IPS-NIHi7 (cell line): Measurements from ENCODE around the gene SAPCD2.

Experiments
- DNase-seq: peaks from one replicate; pipeline ENCODE4 v3.0.0; 2012; ENCODE audit warnings: mixed read lengths; ENCODE audit errors: extremely low spot score

Gene SAPCD2

DNA sequence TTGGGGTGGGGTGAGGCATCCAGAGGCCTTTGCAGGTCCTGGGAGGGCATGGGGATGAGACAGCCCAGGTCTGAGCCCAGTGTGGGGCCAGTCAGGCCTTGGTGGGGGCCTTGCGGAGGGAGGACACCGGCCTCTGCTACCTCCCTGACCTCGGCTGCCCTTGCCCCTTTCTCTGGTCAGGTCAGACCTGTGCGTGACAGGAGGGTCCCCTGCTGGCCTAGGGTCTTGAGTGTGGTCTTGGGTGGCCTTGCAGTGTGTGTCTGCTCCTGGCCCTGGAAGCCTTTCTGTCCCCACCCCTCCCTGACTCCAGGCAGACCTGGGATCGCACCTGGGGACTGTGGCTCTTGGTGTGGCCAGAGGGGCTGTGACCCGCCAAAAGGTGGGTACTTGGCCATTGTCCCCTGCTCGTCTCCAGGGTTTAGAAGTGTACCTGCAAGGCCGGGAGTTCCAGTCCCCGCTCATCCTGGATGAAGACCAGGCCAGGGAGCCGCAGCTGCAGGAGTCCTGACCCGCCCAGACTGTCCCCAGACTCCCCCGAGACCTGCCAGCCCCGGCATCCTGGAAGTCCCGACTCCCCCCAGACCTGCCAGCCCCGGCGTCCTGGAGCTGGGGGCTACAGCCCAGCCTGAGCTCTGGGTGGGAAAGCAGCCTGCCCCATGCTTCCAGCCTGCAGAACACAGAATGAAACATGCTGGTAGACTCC lies 12.0 kb upstream of the SAPCD2 start:
- DNase-seq, result no peak

DNA sequence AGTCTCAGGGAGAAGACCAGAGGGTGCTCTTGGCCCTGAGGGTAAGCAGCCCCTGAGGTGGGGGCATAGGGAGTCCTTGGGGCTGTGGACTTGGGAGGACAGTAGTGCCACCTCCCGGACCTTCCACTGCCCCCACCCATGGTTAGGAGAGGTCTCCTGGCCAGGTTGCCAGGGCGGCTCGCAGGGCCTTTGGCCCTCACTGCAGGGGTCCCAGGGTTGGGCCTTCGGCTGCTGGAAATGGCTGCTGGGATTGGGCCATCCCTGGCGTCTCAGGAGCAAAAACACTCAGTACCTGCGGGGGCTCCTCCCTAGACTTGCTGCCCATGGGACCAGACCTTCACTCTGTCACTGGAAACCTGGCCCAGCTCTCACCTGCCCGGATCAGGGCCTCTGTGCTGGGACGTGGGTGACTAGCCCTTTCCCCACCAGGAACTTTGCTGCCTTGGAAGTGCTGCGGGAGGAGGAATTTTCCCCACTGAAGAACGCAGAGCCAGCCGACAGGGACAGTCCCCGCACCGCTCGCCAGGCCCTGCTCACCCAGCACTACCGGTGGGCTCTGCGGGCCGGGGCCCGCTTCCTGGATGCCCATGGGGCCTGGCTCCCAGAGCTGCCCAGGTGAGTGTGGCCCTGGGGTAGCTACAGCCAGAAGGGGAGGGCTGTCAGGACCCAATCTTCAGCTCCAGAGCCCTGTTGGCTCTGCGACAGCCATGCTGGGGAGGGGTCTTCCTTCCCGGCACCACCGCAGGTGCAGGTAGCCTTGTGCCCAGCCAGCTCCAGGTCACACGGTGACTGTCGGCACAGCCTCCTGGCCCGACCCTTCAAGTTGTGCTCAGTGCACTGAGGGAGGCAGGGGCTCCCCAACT lies 10.1 kb upstream of the SAPCD2 start:
- DNase-seq, result no peak

DNA sequence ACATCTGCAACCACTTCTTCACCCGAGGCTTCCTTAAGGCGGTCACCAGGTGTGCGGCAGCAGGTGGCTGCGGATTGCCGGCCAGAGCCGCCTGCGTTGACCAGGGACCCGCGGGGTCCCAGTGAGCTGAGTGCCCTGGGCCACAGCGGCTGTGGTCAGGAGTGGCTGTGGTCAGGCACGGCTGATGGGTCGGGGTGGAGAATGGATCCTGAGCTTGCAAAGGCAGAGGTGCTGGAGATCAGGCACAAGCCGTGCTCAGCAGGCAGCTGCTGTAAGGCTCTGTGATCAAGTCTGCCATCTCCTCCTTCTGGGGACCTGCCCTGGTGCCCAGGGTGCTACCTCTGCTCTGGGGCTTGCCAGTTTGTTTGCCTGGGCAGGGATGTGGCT lies 9.0 kb upstream of the SAPCD2 start:
- no peak for DNase-seq

DNA sequence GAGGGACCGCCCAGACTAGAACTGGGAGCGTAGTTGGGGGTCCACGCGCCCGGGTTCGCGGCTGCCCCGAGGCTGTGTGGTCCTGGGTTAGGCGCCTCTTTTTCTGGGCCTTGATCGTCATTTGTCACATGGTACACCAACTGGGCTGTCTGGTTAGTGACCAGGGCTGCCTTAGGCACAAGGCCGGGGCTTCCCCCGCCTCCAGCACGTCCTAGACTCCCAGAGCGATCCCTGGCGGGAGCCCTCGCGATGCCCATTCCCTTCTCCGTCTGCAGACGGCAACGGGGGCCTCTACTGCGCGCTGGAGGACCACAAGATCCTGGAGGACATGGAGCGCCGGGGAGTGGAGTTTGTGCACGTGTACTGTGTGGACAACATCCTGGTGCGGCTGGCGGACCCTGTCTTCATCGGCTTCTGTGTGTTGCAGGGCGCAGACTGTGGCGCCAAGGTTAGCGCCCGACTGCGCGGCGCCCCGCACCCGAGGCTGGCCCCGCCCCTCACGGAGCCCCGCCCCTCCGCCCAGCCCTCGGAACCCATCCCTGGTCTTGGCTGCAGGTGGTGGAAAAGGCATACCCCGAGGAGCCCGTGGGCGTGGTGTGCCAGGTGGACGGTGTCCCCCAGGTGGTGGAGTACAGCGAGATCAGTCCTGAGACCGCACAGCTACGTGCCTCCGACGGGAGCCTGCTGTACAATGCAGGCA lies 8.5 kb upstream of the SAPCD2 start:
- peak; percentile 64 for DNase-seq

DNA sequence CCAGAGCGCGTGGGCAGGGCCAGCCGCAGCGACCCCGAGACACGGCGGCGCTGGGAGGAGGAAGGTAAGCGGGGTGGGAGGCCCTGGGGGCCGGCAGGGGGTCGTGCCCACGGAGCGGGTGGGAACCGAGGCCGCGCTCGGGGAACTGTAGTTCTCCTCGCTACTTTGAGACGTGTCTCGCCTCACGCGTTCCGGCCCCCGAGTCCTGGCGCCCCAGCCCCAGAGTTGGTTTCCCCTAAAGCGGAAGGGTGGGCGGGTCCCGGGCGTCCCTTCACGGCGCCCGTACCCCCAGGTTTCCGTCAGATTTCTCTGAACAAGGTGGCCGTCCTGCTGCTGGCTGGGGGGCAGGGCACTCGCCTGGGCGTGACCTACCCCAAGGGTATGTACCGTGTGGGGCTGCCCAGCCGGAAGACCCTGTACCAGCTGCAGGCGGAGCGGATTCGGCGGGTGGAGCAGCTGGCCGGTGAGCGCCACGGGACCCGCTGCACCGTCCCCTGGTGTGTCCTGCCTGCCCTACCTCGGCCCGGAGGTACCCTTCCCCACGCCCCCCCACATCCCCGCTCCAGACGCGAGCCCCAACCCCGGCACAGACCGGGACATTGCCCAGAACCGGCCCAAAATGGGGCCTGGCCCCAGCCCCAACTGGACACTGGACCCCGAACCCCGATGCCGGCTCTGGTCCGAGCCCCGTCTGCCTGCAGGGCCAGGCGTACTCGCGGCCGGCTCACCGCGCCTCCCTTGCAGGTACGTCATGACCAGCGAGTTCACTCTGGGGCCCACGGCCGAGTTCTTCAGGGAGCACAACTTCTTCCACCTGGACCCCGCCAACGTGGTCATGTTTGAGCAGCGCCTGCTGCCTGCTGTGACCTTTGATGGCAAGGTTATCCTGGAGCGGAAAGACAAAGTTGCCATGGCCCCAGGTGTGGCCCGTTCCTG lies 7.7 kb upstream of the SAPCD2 start:
- no peak for DNase-seq

DNA sequence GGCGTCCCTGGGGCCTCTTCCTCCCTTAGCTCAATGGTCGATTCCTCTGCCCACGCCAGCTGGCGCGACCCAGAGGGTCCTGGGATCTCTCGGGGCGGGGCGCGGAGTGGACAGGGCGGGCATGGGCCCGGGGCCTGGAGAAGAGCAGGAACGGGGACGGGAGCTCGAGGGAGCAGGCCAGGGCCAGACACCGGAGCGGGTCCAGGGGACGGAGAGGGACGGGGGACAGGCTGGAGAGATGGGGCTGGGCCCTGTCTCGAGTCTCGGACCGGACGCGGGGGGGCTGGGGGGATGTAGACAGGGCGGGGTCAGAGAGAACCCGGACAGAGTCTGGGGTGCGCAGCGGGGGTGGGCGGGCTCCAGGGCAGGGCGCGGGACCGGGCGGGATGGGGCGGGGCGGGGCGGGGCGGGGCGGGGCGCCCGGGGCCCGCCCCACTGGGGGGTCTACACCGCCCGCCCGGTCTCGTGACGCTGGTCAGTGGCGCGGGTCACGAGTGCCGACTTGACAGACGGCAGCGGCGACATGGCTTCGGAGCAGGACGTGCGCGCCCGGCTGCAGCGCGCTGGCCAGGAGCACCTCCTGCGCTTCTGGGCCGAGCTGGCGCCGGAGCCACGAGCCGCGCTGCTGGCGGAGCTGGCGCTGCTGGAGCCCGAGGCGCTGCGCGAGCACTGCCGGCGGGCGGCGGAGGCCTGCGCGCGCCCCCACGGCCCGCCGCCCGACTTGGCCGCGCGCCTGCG lies 6.8 kb upstream of the SAPCD2 start, which contains the start of gene UAP1L1:
Gene UAP1L1, plus strand, starts transcription at position 508 of the 738 bp plus-strand sequence. Its CDS starts 16 bp downstream, at position 524.
- peak; percentile 30 for DNase-seq

DNA sequence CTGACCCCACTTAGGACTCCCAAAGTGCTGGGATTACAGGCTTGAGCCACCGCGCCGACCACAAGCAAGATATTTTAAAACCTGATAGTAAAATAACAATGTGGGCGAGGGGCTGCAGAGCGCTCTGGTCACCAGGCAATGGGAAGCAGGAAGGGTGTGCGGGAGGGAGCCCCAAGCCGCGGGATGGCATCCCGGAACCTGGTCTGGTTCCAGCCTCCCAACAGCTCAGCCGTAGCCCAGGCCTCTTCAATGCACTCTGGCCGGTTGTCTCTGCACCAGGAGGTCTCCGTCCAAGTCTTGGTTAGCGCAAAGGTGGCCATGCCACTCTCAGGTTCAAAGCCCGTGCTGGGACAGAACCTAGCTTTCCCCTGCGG lies 6.3 kb upstream of the SAPCD2 start:
- no peak for DNase-seq

DNA sequence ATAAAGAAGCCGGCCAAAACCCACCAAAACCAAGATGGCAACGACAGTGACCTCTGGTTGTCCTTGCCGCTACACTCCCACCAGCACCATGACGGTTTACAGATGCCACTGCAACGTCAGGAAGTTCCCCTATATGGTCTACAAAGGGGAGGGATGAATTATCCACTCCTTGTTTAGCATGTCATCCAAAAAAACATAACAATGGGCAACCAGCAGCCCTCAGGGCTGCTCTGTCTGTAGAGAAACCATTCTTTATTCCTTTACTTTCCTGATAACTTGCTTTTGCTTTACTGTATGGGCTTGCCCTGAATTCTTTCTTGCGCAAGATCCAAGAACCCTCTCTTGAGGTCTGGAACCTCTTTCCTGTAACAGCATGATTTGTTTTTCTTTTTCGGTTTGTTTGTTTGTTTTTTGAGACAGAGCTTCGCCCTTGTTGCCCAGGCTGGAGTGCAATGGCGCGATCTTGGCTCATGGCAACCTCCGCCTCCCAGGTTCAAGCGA lies 5.0 kb upstream of the SAPCD2 start:
- no peak for DNase-seq

DNA sequence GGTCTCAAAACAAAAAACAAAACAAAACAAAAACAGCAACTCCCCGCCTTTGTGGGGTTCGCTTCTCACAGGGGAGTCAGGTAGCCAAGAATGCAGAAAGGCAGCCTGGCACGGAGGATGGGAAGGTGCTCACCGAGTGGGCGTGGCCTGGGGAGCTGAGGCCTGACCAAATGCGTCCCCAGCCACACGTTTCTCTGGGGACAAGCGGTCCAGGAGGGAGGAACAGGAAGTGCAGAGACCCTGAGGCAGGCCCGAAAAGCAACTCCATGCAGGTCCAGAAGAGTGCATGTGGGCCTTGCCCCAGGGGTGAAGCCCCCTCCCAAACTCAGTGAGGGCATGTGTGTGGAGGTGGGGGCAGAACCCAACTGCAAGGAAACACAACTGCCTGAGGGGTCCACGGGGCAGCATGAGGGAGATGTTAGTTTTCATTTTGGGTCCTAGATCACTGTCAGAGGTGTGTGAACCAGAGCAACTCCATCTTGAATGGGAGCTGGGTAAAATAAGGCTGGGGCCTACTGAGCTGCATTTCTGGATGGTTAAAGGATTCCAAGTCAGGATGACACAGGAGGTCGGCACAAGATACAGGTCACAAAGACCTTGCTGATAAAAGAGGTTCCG lies 4.4 kb upstream of the SAPCD2 start:
- no peak for DNase-seq

DNA sequence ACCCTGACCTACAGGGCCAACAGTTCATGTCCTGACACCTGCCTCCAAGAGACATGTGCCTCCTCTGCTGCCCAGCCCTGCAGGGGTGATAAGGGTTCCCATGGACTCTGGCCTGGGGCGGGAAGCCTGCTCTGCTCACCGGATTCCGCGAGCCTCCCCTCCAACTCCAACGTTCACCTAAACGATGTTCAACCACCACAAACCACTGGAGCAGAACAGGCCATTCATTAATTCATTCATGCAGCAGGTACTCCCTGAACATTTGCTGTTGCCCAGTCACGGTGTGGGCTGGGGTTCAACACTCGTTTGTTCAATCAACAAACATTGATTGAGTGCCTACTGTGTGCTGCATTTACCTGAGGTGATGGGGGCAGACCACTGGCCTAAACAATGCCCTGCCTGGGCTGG lies 3.6 kb upstream of the SAPCD2 start:
- DNase-seq, result no peak

DNA sequence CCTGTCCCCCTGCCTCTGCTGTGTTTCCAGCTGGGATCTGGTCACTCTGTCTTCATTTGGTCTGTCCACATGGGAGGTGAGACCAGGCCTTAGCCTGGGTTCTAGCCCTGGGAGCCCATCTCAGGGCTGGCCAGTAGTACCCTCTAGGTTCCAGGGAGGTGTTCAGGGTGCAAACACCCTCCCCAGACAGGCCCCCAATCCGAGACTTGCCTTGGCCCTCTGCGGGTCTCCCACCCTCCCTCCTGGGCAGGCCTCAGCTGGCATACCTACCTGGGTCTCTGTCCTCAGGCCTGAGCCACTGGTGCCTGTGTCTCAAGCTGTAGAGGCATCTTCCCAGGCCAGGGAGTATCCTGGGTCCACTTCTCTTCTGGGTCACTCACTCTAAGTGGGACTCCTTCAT lies 925 bp upstream of the SAPCD2 start:
- no peak for DNase-seq

DNA sequence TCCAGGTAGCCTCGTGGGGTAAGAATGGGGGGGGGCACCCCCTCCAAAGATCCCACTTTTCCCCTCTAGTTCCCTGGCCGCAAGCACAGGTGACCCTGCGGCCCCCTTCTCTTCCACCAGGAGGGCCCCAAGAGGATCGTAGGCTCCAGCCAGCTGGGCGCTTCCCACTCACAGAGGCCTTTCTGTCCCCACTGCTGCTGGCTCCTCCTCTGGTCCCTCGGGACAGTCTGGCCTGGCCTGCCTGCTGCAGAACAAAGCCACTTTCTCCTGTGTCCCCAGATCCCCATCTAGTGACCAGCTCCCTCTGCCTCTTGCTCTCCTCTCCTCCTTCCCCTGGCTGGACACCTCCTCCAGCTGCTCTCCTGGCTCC lies 534 bp upstream of the SAPCD2 start:
- no peak for DNase-seq

DNA sequence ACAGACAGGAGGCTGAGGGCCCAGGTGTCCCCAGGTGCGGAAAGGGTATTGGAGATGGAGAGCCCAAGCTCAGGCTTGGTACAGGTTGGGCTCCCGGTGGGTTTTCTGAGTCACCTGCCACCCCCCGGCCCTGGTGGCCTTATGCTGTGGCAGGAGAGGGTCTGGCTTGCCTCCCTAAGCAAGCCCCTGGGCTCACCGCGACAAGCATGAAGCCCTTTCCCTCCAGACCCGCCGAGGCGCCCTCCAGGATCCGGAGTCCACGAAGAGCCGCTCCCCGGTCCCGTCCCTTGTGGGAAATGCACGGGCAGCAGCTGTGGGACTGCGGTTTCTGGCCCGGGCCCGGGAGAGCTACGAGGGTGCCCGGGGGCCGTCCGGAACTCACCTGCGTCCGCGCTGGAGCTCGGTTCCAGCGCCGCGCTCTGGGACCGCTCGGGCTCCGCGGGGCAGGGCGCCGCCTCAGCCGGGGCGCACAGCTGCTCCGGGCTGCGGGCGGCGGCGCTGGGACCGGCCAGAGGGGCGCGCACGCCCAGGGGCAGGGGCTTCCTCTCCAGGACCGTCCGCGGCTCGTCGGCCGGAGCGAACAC lies 757 bp downstream of the SAPCD2 start:
- DNase-seq, result no peak

DNA sequence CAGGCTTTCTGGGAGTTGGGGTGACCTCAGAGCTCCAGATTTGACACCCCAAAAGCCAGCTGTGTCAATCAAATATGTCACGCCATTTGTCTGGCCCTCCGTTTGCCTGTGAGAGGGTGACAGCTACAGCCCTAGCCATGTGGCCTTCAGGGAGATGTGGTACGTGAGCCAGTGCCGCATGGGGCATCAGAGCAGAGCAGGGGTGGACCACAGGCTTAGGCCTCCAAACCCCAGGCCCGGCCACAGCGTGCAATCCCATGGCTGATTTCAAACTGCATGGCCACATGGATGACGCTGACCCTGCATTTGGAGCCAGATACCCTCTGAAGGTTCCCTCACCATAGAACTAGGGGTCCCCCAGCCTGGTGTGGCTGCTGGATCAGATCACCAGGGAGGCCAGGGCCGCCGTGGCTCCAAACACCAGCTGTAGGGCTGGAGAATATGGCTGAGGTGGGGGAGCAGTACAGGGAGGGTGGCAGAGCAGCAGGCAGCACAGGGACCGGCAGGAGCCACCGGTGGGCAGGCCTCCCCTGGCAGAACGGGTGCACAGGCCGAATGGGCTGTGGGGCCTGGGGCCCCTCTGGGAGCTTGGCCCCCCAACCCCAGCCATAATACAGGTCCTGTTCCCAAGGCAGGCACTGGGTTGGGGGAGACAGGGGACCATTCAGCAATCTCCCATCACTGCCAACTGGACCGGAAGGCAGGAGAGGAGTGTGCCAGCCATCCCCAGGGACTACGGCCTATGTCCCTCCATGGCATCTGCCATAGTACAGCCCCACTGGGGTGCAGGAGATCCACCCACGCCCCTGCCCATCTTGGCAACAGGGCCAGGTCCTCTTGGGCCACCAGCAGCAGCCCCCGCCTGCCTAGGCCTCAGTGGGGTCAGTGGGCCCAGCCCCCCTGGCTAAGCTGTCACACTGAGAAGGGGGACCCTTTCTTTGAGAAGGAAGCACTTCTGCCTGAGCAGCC lies 1.5 kb downstream of the SAPCD2 start:
- no peak for DNase-seq

DNA sequence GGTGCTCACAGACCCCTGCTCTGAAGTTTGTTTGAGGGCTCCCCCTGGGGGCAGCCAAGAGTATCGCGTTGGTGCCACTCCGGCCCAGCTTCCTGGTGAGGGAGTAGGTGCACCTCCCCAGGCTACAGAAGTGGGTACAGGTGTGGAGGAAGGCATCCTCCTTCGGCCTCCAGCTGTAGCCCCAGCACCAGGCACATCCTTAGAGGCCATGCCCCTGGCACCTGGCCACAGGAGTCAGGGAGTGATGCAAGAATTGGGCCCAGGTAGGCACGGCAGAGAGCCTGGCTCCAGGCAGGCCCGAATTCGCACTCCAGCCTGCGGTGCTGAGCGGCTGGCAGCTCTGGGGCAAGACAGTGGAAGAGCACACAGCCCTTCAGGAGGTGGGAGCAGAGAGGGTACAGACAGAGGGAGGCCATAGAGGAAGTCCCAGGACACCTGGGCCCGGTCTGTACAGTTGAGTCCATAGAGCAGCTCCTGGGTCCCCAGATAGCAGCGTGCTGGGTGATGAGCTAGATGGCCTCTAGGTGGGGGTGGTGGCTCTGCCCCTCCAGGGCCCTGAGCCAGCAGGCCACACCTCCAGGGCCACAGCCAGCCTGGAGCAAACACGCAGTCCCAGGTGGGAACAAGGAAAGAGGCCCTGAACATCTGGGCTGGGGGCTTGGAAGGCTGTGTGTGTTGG lies 2.4 kb downstream of the SAPCD2 start:
- peak; percentile 84 for DNase-seq

DNA sequence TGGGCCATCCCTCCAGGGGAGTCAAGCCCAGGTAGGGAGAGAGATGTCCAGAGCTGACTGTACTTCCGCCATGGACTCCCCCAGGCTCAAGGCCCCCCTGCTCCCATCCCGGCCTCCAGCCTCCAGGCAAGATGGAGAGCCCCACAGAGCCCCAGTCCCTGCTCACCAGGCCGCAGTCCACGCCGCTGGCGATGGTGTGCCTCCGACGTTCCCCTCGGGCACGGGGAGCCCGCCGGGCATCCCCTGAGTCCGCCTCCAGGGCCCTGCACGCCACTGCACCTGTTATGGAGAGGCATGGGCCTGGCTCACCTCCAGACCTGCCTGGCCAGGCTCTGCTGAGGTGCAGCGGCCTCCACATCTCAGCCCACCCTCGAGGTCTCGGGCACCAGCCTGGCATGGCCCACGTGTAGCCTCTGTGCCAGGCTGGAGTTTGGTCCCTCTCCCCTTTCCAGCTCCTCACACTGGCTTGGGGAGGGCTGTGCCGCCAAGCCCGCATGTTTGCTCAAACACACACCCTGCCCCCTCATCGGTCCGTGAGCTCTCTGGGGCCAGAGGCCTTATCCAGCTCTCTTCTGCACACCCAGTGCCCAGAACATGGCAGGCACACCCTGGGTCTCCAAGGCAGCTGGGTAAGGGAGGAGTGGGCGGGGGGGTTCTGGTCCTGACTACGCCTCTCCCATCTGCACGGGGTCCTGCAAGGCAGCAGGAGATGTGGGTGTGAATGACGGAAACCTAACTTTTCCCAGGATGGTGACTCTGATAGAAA lies 4.1 kb downstream of the SAPCD2 start:
- DNase-seq, result no peak

DNA sequence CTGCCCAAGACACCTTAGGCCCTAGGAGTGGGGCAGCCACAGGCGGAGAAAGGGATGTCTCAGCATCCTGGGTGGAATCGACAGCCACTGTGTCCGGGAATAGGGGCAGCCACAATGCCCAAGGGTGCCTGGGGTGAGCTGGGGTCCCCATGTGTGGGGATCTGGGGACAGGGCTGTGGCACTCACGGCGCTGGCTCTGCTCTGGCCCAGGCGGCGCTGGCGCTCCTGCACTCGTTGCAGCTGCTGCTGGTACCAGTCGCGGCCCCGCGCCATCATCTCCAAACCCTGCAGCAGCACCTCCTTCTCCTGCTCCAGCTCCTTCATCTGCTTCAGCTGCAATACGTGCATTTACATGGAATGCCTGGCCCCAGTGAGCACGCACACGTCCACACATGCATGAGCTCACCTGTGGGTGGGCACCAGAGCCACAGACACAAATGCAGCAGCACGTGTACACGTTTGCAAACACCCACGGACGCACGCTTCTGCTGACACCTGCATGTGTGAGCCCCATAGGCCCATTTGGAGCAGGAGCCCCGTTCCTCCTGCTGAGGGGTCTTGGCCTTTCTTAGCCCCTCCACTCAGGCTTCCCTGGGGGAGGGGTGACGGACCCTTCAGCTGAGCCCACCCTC lies 4.9 kb downstream of the SAPCD2 start:
- no peak for DNase-seq
